PC-9 (cell line): Measurements from ENCODE around the gene DAB1. TPM values are rescaled to one million over a fixed set of nuclear protein-coding genes. Genes with fewer than 3 reads are reported as not detected.

Source experiments
- BruUV-seq: library from RNA; stranded (reverse); fragments of 400-500 nt; replicated peaks from 2 replicates; lab custom pipeline; 2021; lab: Mats Ljungman, UMichigan
- CTCF ChIA-PET: fragments of 300-600 bp; sonication (Branson Sonifier 250); formaldehyde crosslinking; loops from one replicate; lab custom pipeline; 2022; ENCODE audit warnings: antibody characterized with exemption; lab: Charles Lee
- POLR2A ChIA-PET: fragments of 300-600 bp; sonication (Branson Sonifier 250); formaldehyde crosslinking; loops from one replicate; lab custom pipeline; 2022; ENCODE audit warnings: antibody characterized with exemption; ENCODE audit not compliant: unreplicated experiment; lab: Charles Lee
- DNase-seq, 2 experiments: peaks; one replicate each; pipeline versions ENCODE4 v3.0.0 to v3.0.0-alpha.2; 2015 to 2022; ENCODE audit warnings: mixed read lengths in 1 of 2
- H2AFZ ChIP-seq: fragments of 200-600 bp; sonication (generic); 2 replicates; pipeline ENCODE4 v1.8.1; 2017; ENCODE audit warnings: antibody characterized with exemption
- H3F3A ChIP-seq: fragments of 200-600 bp; sonication (generic); 2 replicates; pipeline ENCODE4 v1.8.1; 2017; ENCODE audit warnings: antibody characterized with exemption, mild to moderate bottlenecking, low read depth; ENCODE audit not compliant: insufficient read depth
- H3K27ac ChIP-seq: fragments of 200-600 bp; sonication (generic); 2 replicates; pipeline ENCODE4 v1.6.1; 2016; ENCODE audit warnings: mixed run types
- H3K27me3 ChIP-seq: fragments of 200-600 bp; sonication (generic); 2 replicates; pipeline ENCODE4 v1.6.1; 2016; ENCODE audit warnings: low read depth, mixed run types; ENCODE audit not compliant: insufficient read depth
- H3K36me3 ChIP-seq: fragments of 200-600 bp; sonication (generic); 2 replicates; pipeline ENCODE4 v1.6.1; 2016; ENCODE audit warnings: low read depth, mixed run types
- H3K4me1 ChIP-seq: fragments of 200-600 bp; sonication (generic); replicated peaks from 2 replicates; pipeline ENCODE4 v1.6.1; 2016; ENCODE audit warnings: mixed run types; ENCODE audit not compliant: insufficient read depth
- H3K4me2 ChIP-seq: fragments of 200-600 bp; sonication (generic); 2 replicates; pipeline ENCODE4 v1.6.1; 2017; ENCODE audit warnings: mixed run types
- H3K4me3 ChIP-seq: fragments of 200-600 bp; sonication (generic); 2 replicates; pipeline ENCODE4 v1.6.1; 2016; ENCODE audit warnings: mixed run types
- H3K79me2 ChIP-seq: fragments of 200-600 bp; sonication (generic); 2 replicates; pipeline ENCODE4 v1.6.1; 2017; ENCODE audit warnings: low read depth, mixed run types
- H3K9me2 ChIP-seq: fragments of 200-600 bp; sonication (generic); 2 replicates; pipeline ENCODE4 v1.8.1; 2017; ENCODE audit warnings: mild to moderate bottlenecking; ENCODE audit not compliant: insufficient read depth
- H3K9me3 ChIP-seq: fragments of 200-600 bp; sonication (generic); 2 replicates; pipeline ENCODE4 v1.8.1; 2016; ENCODE audit warnings: low read depth; ENCODE audit not compliant: insufficient read depth
- H4K20me1 ChIP-seq: fragments of 200-600 bp; sonication (generic); 2 replicates; pipeline ENCODE4 v1.8.1; 2017; ENCODE audit not compliant: insufficient read depth
- CTCF ChIP-seq: fragments of 200-600 bp; sonication (generic); conservative IDR thresholded peaks from 2 replicates; pipeline ENCODE4 v1.6.1; 2017; ENCODE audit warnings: mixed run types, antibody characterized with exemption, mild to moderate bottlenecking, moderate library complexity
- EZH2 ChIP-seq: fragments of 200-600 bp; sonication (generic); IDR thresholded peaks from 2 replicates; pipeline ENCODE4 v1.8.0; 2017; ENCODE audit warnings: antibody characterized with exemption, low read depth
- intact Hi-C: fragments of 100-400 bp; cut with micrococcal nuclease; formaldehyde crosslinking; loops from one replicate; pipeline ENCODE4 v1.10.0; 2022; ENCODE audit not compliant: unreplicated experiment
- total RNA-seq: library from RNA; stranded (reverse); gene quantifications from 2 replicates; pipeline ENCODE4 v1.2.3, GENCODE V29; 2021

DAB1 gene
- total RNA-seq, 1 experiment from 2014 or later: not detected

- H3K4me3 ChIP-seq: no peak overlapping the region
- no peaks in the 10 kb centered on the region for H3K9me2 ChIP-seq
- intact Hi-C loops: no loop called here
- no peaks in the 10 kb centered on the region for H3F3A ChIP-seq
- no peak for TF ChIP-seq EZH2
- TF ChIP-seq CTCF: no peak
- no peaks in the 10 kb centered on the region for H3K36me3 ChIP-seq
- H3K4me1 ChIP-seq: no peaks in the 10 kb centered on the region
- H3K79me2 ChIP-seq: no peaks in the 10 kb centered on the region
- ChIA-PET POLR2A (no interaction called here), CTCF (no interaction called here)
- H4K20me1 ChIP-seq: no peaks in the 10 kb centered on the region
- no TSS peak for BruUV-seq
- no peak for DNase-seq
- H3K27me3 ChIP-seq: peaks cover 11% of the 10 kb centered on the region; the same call in 1 of the 2 replicates
- H2AFZ ChIP-seq: no peak overlapping the region
- H3K9me3 ChIP-seq: no peaks in the 10 kb centered on the region
- H3K4me2 ChIP-seq: no peak overlapping the region
- no peak overlapping the region for H3K27ac ChIP-seq
These were observed 73.2 kb downstream of the DAB1 start for GRCh38 chr1:57350610-57351009.

- TF ChIP-seq CTCF: no peak
- Histone ChIP-seq H3K4me1 (no peaks in the 10 kb centered on the region), H3K79me2 (no peaks in the 10 kb centered on the region), H3K4me2 (no peak overlapping the region), H3K27ac (no peak overlapping the region), H4K20me1 (no peaks in the 10 kb centered on the region), H3K9me2 (no peaks in the 10 kb centered on the region), H3F3A (no peaks in the 10 kb centered on the region), H3K27me3 (peaks cover 27% of the 10 kb centered on the region; the same call in 1 of the 2 replicates), H3K4me3 (no peak overlapping the region), H3K36me3 (no peaks in the 10 kb centered on the region), H2AFZ (no peak overlapping the region), H3K9me3 (no peaks in the 10 kb centered on the region)
- intact Hi-C loops: no loop called here
- ChIA-PET CTCF (no interaction called here), POLR2A (no interaction called here)
- BruUV-seq: no TSS peak
- DNase-seq: no peak
These were observed 74.9 kb downstream of the DAB1 start for GRCh38 chr1:57348921-57349320.

- DNase-seq: no peak
- Histone ChIP-seq H3K36me3 (no peaks in the 10 kb centered on the region), H3K4me3 (no peak overlapping the region), H3K79me2 (no peaks in the 10 kb centered on the region), H2AFZ (no peak overlapping the region), H4K20me1 (no peaks in the 10 kb centered on the region), H3K27me3 (peaks cover 45% of the 10 kb centered on the region; the same call in 1 of the 2 replicates), H3F3A (no peaks in the 10 kb centered on the region), H3K4me2 (no peak overlapping the region), H3K9me3 (no peaks in the 10 kb centered on the region), H3K9me2 (no peaks in the 10 kb centered on the region), H3K27ac (no peak overlapping the region), H3K4me1 (no peaks in the 10 kb centered on the region)
- POLR2A ChIA-PET: no interaction called here
- TF ChIP-seq CTCF (no peak), EZH2 (no peak)
- intact Hi-C loops: no loop called here
- no TSS peak for BruUV-seq
- CTCF ChIA-PET: no interaction called here
These were observed 77.9 kb downstream of the DAB1 start for GRCh38 chr1:57345916-57346315.
